ENCODE results near the gene HGFAC. TPM values are rescaled to one million over a fixed set of nuclear protein-coding genes. Genes with fewer than 3 reads are reported as not detected.

Gene HGFAC
- total RNA-seq, 4 donors from 2014 or later, result 0.54 TPM; not detected in 3

DNA sequence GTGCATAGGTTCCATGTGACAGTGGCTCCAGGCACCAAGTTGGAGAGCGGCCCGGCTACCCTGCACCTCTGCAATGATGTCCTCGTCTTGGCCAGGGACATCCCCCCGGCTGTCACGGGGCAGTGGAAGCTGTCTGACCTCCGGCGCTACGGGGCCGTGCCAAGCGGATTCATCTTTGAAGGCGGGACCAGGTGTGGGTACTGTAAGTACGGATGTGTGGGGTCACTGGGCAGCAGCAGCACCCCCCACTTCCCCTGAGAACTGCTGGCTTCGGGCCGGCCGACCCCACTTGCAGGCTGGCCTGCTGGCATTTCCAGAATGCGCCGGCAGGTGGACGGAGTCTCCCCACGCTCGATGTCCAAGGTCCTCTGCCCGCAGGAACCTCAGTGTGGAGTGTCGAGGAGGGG is 34.6 kb downstream of the HGFAC start:
- WGBS, 2 donors, result 93 to 94% methylated on average over 14 to 19 of the region's 22 CpGs
- intact Hi-C loops (cut with DNase I), result no loop called here
- H3K27ac ChIP-seq, result no peak overlapping the region
- no peaks in the 10 kb centered on the region for H3K27me3 ChIP-seq
- peak in 1 of 2 donors; percentile 0 for DNase-seq
- no peak for TF ChIP-seq CTCF (IDR thresholded peaks at IDR 0.05)
- no peak for TF ChIP-seq POLR2A (IDR thresholded peaks at IDR 0.05)
- no peaks in the 10 kb centered on the region for H3K36me3 ChIP-seq
- H3K9me3 ChIP-seq, result no peaks in the 10 kb centered on the region
- H3K4me3 ChIP-seq (replicated peaks in 1 of 3), result no peak overlapping the region
- H3K4me1 ChIP-seq, result no peaks in the 10 kb centered on the region

- Histone ChIP-seq H3K27me3 (no peaks in the 10 kb centered on the region), H3K9me3 (no peaks in the 10 kb centered on the region), H3K36me3 (no peaks in the 10 kb centered on the region), H3K27ac (no peak overlapping the region), H3K4me1 (no peaks in the 10 kb centered on the region), H3K4me3 (replicated peaks in 1 of 3) (no peak overlapping the region)
- peak in 1 of 2 donors; percentile 0 for DNase-seq
- 88 to 90% methylated on average over 11 to 13 of the region's 27 CpGs for WGBS, 2 donors
- no peak for TF ChIP-seq POLR2A (IDR thresholded peaks at IDR 0.05)
- no peak for TF ChIP-seq CTCF (IDR thresholded peaks at IDR 0.05)
- intact Hi-C loops (cut with DNase I), result no loop called here
Observed at GRCh38 chr4:3476936-3477749, 35.4 kb downstream of the HGFAC start.

GRCh38 chr4:3477750-3478430 is 36.1 kb downstream of the HGFAC start:
- no peak for DNase-seq
- no peaks in the 10 kb centered on the region for H3K27me3 ChIP-seq
- no peaks in the 10 kb centered on the region for H3K9me3 ChIP-seq
- intact Hi-C loops (cut with DNase I), result no loop called here
- H3K36me3 ChIP-seq, result no peaks in the 10 kb centered on the region
- H3K4me3 ChIP-seq (replicated peaks in 1 of 3), result no peak overlapping the region
- H3K4me1 ChIP-seq, result no peaks in the 10 kb centered on the region
- WGBS, 2 donors, result 68 to 84% methylated on average over 5 to 13 of the region's 23 CpGs
- H3K27ac ChIP-seq, result no peak overlapping the region
- TF ChIP-seq CTCF (IDR thresholded peaks at IDR 0.05), result no peak
- no peak for TF ChIP-seq POLR2A (IDR thresholded peaks at IDR 0.05)

GRCh38 chr4:3478446-3479357 is 36.9 kb downstream of the HGFAC start:
- no peak overlapping the region for H3K27ac ChIP-seq
- no peak for DNase-seq
- intact Hi-C loops (cut with DNase I), result no loop called here
- 84 to 97% methylated on average over 13 to 18 of the region's 35 CpGs for WGBS, 2 donors
- TF ChIP-seq CTCF (IDR thresholded peaks at IDR 0.05), result no peak
- TF ChIP-seq POLR2A (IDR thresholded peaks at IDR 0.05), result no peak
- no peaks in the 10 kb centered on the region for H3K9me3 ChIP-seq
- H3K4me1 ChIP-seq, result no peaks in the 10 kb centered on the region
- H3K27me3 ChIP-seq, result no peaks in the 10 kb centered on the region
- no peak overlapping the region for H3K4me3 ChIP-seq (replicated peaks in 1 of 3)
- H3K36me3 ChIP-seq, result no peaks in the 10 kb centered on the region

All from thyroid gland (tissue), 4 donors.